Measurements from ENCODE around the gene CD52. TPM values are rescaled to one million over a fixed set of nuclear protein-coding genes. Genes with fewer than 3 reads are reported as not detected.

CD52 gene
- total RNA-seq, 1 experiment from 2014 or later, result 1.6 TPM

- Histone ChIP-seq H3K27ac (ENCODE audit: low read length) (no peak overlapping the region), H3K9me3 (ENCODE audit: control insufficient read depth, insufficient read depth, low read depth, low read length) (no peaks in the 10 kb centered on the region), H3K27me3 (ENCODE audit: control insufficient read depth, insufficient read depth, low read length) (no peaks in the 10 kb centered on the region), H3K4me3 (ENCODE audit: low read depth in 2 of 2, low read length in 2 of 2) (no peak overlapping the region), H3K4me1 (ENCODE audit: control insufficient read depth, insufficient read depth, low read length) (no peaks in the 10 kb centered on the region), H3K36me3 (ENCODE audit: control insufficient read depth, insufficient read depth, low read length) (no peaks in the 10 kb centered on the region)
- ATAC-seq (no peak), DNase-seq (ENCODE audit: low read depth, low spot score) (no peak)
- ChIA-PET CTCF (interaction anchor here (0.6 kb wide), 2 partner anchors 21 to 24 kb away, joined by 4 read pairs; no protein-coding TSS in a partner anchor), POLR2A (no interaction called here)
- no TSS peak for BruUV-seq (replicated peaks)
- intact Hi-C loops (cut with micrococcal nuclease; ENCODE audit: unreplicated experiment) (no loop called here), in situ Hi-C loops (cut with HindIII; ENCODE audit: low pct_unique_long_range_greater_than_20kb, low sequenced_read_pairs) (no loop called here)
- TF ChIP-seq TCF7L2 (IDR thresholded peaks at IDR 0.05; ENCODE audit: low read depth, low read length) (no peak), SIN3A (IDR thresholded peaks at IDR 0.05; ENCODE audit: borderline replicate concordance, insufficient read depth, low read depth, low read length) (no peak), POLR2AphosphoS5 (IDR thresholded peaks at IDR 0.05; ENCODE audit: low read depth, low read length) (no peak), CTCF (IDR thresholded peaks at IDR 0.05) (no peak), REST (IDR thresholded peaks at IDR 0.05; ENCODE audit: insufficient read depth in 1 of 2, low read depth in 2 of 2, low read length in 1 of 2) (no peak)
These were observed 22.3 kb downstream of the CD52 start for GRCh38 chr1:26340047-26340481.

GRCh38 chr1:26344147-26344920 is 26.6 kb downstream of the CD52 start:
- H3K4me3 ChIP-seq (ENCODE audit: low read depth in 2 of 2, low read length in 2 of 2), result no peak overlapping the region
- no peak overlapping the region for H3K27ac ChIP-seq (ENCODE audit: low read length)
- TF ChIP-seq TCF7L2 (IDR thresholded peaks at IDR 0.05; ENCODE audit: low read depth, low read length) (no peak), POLR2AphosphoS5 (IDR thresholded peaks at IDR 0.05; ENCODE audit: low read depth, low read length) (no peak), SIN3A (IDR thresholded peaks at IDR 0.05; ENCODE audit: borderline replicate concordance, insufficient read depth, low read depth, low read length) (no peak), REST (IDR thresholded peaks at IDR 0.05; ENCODE audit: insufficient read depth in 1 of 2, low read depth in 2 of 2, low read length in 1 of 2) (no peak), CTCF (IDR thresholded peaks at IDR 0.05) (no peak)
- in situ Hi-C loops (cut with HindIII; ENCODE audit: low pct_unique_long_range_greater_than_20kb, low sequenced_read_pairs) (no loop called here), intact Hi-C loops (cut with micrococcal nuclease; ENCODE audit: unreplicated experiment) (no loop called here)
- no peaks in the 10 kb centered on the region for H3K4me1 ChIP-seq (ENCODE audit: control insufficient read depth, insufficient read depth, low read length)
- ChIA-PET CTCF (no interaction called here), POLR2A (interaction anchor here (0.5 kb wide), 1 partner anchor 404 kb away, joined by 4 read pairs; no protein-coding TSS in a partner anchor)
- no peaks in the 10 kb centered on the region for H3K27me3 ChIP-seq (ENCODE audit: control insufficient read depth, insufficient read depth, low read length)
- no peaks in the 10 kb centered on the region for H3K9me3 ChIP-seq (ENCODE audit: control insufficient read depth, insufficient read depth, low read depth, low read length)
- no peaks in the 10 kb centered on the region for H3K36me3 ChIP-seq (ENCODE audit: control insufficient read depth, insufficient read depth, low read length)
- DNase-seq (ENCODE audit: low read depth, low spot score) (no peak), ATAC-seq (no peak)
- BruUV-seq (replicated peaks), result no TSS peak

Measured in Panc1 (cell line).